ENCODE data around the gene TBPL2. TPM values are rescaled to one million over a fixed set of nuclear protein-coding genes. Genes with fewer than 3 reads are reported as not detected.
"Not testable (repeated sequence)": the region's sequence is repeated elsewhere in the genome, so short reads cannot be mapped to it uniquely, and the experiment has no call there.

TBPL2 gene
- total RNA-seq, 1 donor from 2014 or later: not detected

DNA sequence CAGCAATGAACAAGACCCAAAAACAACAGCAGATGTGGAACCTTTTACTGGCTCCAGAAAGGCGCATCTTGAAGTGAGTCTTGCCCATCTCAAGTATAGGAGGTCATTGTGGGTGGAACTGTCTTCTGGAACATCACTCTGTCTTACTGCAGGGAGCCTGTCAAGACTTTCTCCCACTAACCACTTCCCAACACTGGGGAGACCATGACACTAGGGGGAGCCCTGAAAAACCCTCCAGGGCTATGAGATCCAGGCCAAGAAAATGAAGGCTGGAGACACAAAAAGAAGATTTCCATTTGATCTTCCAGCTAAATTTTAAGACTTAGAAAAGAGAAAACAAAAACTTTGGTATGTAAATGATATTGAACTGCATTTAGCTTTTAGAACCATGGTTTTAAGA is 15.3 kb downstream of the TBPL2 start:
- H3K27me3 Mint-ChIP-seq: peaks cover 7% of the 10 kb centered on the region
- TF ChIP-seq, protein P1, sequence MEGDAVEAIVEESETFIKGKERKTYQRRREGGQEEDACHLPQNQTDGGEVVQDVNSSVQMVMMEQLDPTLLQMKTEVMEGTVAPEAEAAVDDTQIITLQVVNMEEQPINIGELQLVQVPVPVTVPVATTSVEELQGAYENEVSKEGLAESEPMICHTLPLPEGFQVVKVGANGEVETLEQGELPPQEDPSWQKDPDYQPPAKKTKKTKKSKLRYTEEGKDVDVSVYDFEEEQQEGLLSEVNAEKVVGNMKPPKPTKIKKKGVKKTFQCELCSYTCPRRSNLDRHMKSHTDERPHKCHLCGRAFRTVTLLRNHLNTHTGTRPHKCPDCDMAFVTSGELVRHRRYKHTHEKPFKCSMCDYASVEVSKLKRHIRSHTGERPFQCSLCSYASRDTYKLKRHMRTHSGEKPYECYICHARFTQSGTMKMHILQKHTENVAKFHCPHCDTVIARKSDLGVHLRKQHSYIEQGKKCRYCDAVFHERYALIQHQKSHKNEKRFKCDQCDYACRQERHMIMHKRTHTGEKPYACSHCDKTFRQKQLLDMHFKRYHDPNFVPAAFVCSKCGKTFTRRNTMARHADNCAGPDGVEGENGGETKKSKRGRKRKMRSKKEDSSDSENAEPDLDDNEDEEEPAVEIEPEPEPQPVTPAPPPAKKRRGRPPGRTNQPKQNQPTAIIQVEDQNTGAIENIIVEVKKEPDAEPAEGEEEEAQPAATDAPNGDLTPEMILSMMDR (conservative IDR thresholded peaks at IDR 0.05): no peak
- no peak overlapping the region for H3K27ac Mint-ChIP-seq

DNA sequence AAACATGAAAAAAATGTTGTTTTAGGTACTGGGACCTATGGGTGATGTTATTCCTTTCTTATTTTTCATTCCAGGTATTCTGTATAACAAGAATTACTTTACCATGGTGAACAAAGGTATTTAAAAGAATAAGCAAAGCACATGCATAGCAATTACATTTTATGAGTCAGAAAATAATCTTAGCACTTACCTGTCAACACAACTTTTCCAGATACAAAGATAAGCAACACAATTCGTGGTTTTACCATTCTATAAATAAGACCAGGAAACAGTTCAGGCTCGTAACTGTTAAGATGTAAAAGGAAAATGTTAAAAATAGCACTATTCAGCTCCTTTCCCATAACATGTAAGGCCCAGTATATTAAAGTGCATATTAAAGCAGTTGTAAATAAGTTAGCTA is 16.4 kb downstream of the TBPL2 start:
- Mint-ChIP-seq H3K27ac (no peak overlapping the region), H3K27me3 (peaks cover 7% of the 10 kb centered on the region), H3K4me3 (no peak overlapping the region), H3K4me1 (ENCODE audit: unreplicated experiment) (no peaks in the 10 kb centered on the region), H3K36me3 (no peaks in the 10 kb centered on the region), H3K9me3 (no peaks in the 10 kb centered on the region)
- DNase-seq (ENCODE audit: extremely low spot score, unreplicated experiment): no peak
- TF ChIP-seq, protein P1 (conservative IDR thresholded peaks at IDR 0.05): no peak

More for the DNA sequence above, 15.3 kb downstream of the TBPL2 start:
- no peak for DNase-seq (ENCODE audit: extremely low spot score, unreplicated experiment)
- Mint-ChIP-seq H3K4me3 (no peak overlapping the region), H3K4me1 (ENCODE audit: unreplicated experiment) (peaks cover 3% of the 10 kb centered on the region), H3K9me3 (no peaks in the 10 kb centered on the region), H3K36me3 (no peaks in the 10 kb centered on the region)

DNA sequence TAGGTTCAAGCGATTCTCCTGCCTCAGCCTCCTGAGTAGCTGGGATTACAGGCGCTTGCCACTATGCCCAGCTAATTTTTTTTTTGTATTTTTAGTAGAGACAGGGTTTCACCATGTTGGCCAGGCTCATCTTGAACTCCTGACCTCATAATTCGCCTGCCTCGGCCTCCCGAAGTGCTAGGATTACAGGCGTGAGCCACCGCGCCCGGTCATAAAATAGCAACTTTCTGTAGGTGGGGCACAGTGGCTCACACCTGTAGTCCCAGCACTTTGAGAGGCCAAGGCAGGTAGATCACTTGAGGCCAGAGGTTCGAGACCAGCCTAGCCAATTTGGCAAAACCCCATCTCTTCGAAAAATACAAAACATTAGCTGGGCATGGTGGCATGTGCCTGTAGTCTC is 18.1 kb downstream of the TBPL2 start:
- H3K27ac Mint-ChIP-seq; H3K9me3 Mint-ChIP-seq; H3K36me3 Mint-ChIP-seq; H3K27me3 Mint-ChIP-seq; H3K4me3 Mint-ChIP-seq; H3K4me1 Mint-ChIP-seq (ENCODE audit: unreplicated experiment); DNase-seq (ENCODE audit: extremely low spot score, unreplicated experiment): not testable (repeated sequence)

DNA sequence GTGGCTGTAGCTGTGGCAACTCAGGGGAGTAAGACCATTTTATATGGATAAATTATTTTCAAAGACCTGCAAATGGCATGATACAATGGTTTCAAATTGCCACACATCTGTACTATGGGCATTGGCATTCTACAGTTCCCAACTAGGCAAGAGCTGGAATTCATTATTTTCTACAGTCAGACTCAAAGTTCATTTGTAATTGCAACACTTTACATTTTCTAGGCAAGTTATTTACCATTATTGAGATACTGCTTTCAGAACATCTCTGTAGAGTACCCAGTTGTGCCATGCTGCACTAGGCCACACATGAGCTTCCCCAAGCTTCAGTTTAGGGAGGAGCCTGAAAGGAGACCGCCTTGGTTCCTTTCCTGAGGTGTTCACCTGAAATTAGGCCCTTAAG is 20.8 kb downstream of the TBPL2 start:
- TF ChIP-seq, protein P1 (conservative IDR thresholded peaks at IDR 0.05): no peak
- DNase-seq (ENCODE audit: extremely low spot score, unreplicated experiment): no peak
- no peaks in the 10 kb centered on the region for H3K4me1 Mint-ChIP-seq (ENCODE audit: unreplicated experiment)
- no peak overlapping the region for H3K27ac Mint-ChIP-seq
- H3K36me3 Mint-ChIP-seq: no peaks in the 10 kb centered on the region
- no peak overlapping the region for H3K4me3 Mint-ChIP-seq
- H3K9me3 Mint-ChIP-seq: no peaks in the 10 kb centered on the region
- H3K27me3 Mint-ChIP-seq: peaks cover 14% of the 10 kb centered on the region

DNA sequence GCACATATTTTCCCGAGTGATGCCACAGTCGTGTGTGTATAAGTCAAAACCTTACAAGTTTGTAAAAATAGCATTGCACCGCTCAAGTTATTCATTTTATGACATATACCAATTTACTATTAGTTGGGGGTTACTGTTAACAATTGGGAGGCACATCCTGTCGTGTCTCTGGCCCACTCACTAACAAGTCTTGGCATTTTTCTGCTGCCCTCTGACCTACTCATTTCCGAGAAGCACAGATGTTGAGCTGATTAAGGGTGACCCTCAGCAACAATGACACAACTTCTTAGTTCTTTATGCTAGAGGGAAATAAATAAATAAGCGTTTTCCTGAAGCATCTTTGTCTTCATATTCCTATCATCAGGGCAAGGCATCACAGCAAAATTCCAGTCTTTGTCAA is 22.0 kb downstream of the TBPL2 start:
- Mint-ChIP-seq H3K4me1 (ENCODE audit: unreplicated experiment) (no peaks in the 10 kb centered on the region), H3K27me3 (peaks cover 13% of the 10 kb centered on the region), H3K36me3 (no peaks in the 10 kb centered on the region), H3K4me3 (no peak overlapping the region), H3K9me3 (no peaks in the 10 kb centered on the region), H3K27ac (no peak overlapping the region)
- DNase-seq (ENCODE audit: extremely low spot score, unreplicated experiment): no peak
- TF ChIP-seq, protein P1 (conservative IDR thresholded peaks at IDR 0.05): no peak

DNA sequence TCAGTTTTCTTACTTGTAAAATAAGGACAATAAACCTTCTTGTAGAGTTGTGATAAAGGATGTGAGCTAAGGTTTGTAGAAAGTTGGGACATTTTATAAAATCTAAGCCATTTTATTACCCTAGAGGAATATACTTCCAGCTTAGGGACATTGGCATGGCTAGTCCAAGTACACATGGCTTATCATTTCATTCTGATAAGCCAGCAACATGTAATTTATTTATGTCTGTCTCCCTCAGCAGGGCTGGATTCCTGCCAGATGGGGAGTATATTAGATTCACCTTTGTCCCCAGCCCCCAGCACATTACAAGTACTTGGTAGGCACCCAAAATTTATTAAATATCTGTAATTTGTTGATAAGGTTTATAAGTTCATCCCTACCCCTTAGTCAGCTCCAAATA is 22.5 kb downstream of the TBPL2 start:
- TF ChIP-seq, protein P1 (conservative IDR thresholded peaks at IDR 0.05): no peak
- DNase-seq (ENCODE audit: extremely low spot score, unreplicated experiment): no peak
- H3K27me3 Mint-ChIP-seq: peaks cover 13% of the 10 kb centered on the region
- no peaks in the 10 kb centered on the region for H3K36me3 Mint-ChIP-seq
- no peak overlapping the region for H3K4me3 Mint-ChIP-seq
- H3K9me3 Mint-ChIP-seq: no peaks in the 10 kb centered on the region
- H3K27ac Mint-ChIP-seq: no peak overlapping the region
- peaks cover 3% of the 10 kb centered on the region for H3K4me1 Mint-ChIP-seq (ENCODE audit: unreplicated experiment)

Data from type B pancreatic cell (in vitro differentiated cells).